GM23248 (cell line): ENCODE data around the gene CTDNEP1. TPM values are rescaled to one million over a fixed set of nuclear protein-coding genes. Genes with fewer than 3 reads are reported as not detected.
A peak's percentile ranks its signal among the peaks of the same experiment; 100 is the strongest.

Source experiments
- DNase-seq: peaks from one replicate; pipeline ENCODE4 v3.0.0-alpha.2; 2015
- H2AFZ ChIP-seq: fragments of 200-600 bp; sonication (generic); 2 replicates; pipeline ENCODE4 v1.6.1; 2016; ENCODE audit warnings: antibody characterized with exemption
- H3F3A ChIP-seq: fragments of 200-600 bp; sonication (generic); 2 replicates; pipeline ENCODE4 v1.6.1; 2016; ENCODE audit warnings: mild to moderate bottlenecking, antibody characterized with exemption, mixed run types; ENCODE audit not compliant: insufficient read depth
- H3K27ac ChIP-seq: fragments of 200-600 bp; sonication (generic); 2 replicates; pipeline ENCODE4 v1.5.1; 2016; ENCODE audit warnings: mild to moderate bottlenecking
- H3K27me3 ChIP-seq: fragments of 200-600 bp; sonication (generic); replicated peaks from 2 replicates; pipeline ENCODE4 v1.6.1; 2016; ENCODE audit warnings: mild to moderate bottlenecking; ENCODE audit not compliant: insufficient read depth
- H3K36me3 ChIP-seq: fragments of 200-600 bp; sonication (generic); 2 replicates; pipeline ENCODE4 v1.6.1; 2016; ENCODE audit warnings: low read depth, mild to moderate bottlenecking
- H3K4me1 ChIP-seq: fragments of 200-600 bp; sonication (generic); 2 replicates; pipeline ENCODE4 v1.6.1; 2016; ENCODE audit warnings: mild to moderate bottlenecking; ENCODE audit not compliant: insufficient read depth
- H3K4me2 ChIP-seq: fragments of 200-600 bp; sonication (generic); one replicate; pipeline ENCODE4 v1.6.1; 2016; ENCODE audit warnings: mild to moderate bottlenecking; ENCODE audit not compliant: unreplicated experiment
- H3K4me3 ChIP-seq: fragments of 200-600 bp; sonication (generic); 2 replicates; pipeline ENCODE4 v1.5.1; 2016; ENCODE audit warnings: mild to moderate bottlenecking
- H3K79me2 ChIP-seq: fragments of 200-600 bp; sonication (generic); 2 replicates; pipeline ENCODE4 v1.6.1; 2016; ENCODE audit warnings: mild to moderate bottlenecking; ENCODE audit not compliant: insufficient read depth
- H3K9ac ChIP-seq: fragments of 200-600 bp; sonication (generic); 2 replicates; pipeline ENCODE4 v1.6.1; 2016; ENCODE audit warnings: mild to moderate bottlenecking
- H3K9me2 ChIP-seq: fragments of 200-600 bp; sonication (generic); 2 replicates; pipeline ENCODE4 v1.6.1; 2016; ENCODE audit warnings: mixed run types, mild to moderate bottlenecking, moderate library complexity; ENCODE audit not compliant: insufficient read depth
- H3K9me3 ChIP-seq: fragments of 200-600 bp; sonication (generic); one replicate; pipeline ENCODE4 v1.6.1; 2017; ENCODE audit warnings: low read depth
- H4K20me1 ChIP-seq: fragments of 200-600 bp; sonication (generic); 2 replicates; pipeline ENCODE4 v1.6.0; 2016; ENCODE audit not compliant: insufficient read depth
- EZH2 ChIP-seq: fragments of 200-600 bp; sonication (generic); IDR thresholded peaks from 2 replicates; pipeline ENCODE4 v1.6.1; 2018; ENCODE audit warnings: antibody characterized with exemption, mild to moderate bottlenecking; ENCODE audit not compliant: insufficient read depth, poor library complexity, severe bottlenecking
- EZH2phosphoT487 ChIP-seq: fragments of 200-600 bp; sonication (generic); IDR thresholded peaks from 2 replicates; pipeline ENCODE4 v1.6.1; 2018; ENCODE audit warnings: antibody characterized with exemption, moderate library complexity, mild to moderate bottlenecking, low read depth; ENCODE audit not compliant: insufficient read depth
- WGBS, 2 experiments: methylation state at CpG; one replicate each; pipeline ENCODE4 v1.1.6; 2015 to 2017; ENCODE audit warnings: low lambda C conversion rate in 2 of 2, low coverage in 1 of 2; ENCODE audit errors: missing lambda C conversion rate in 2 of 2; 5-methylcytosine and 5-hydroxymethylcytosine counted together
- in situ Hi-C: fragments of 300-500 bp; cut with MboI; formaldehyde crosslinking; loops from 2 replicates; pipeline ENCODE4 v1.15.0; 2020
- polyA plus RNA-seq: library from polyadenylated mRNA; unstranded; fragments of >200 nt; fragmentation: Nextera tagmentation; extraction: Ambion mirVana; gene quantifications from 2 replicates; pipeline ENCODE4 v1.2.1, GENCODE V29; 2016
- total RNA-seq: library from RNA; depleted of rRNA; stranded (reverse); fragments of >200 nt; shearing (Covaris generic); gene quantifications from 2 replicates; pipeline ENCODE4 v1.2.3, GENCODE V29; 2014

The CTDNEP1 gene
- total and polyA plus RNA-seq, 2 experiments from 2014 or later: 30.0 to 38.9 TPM

DNA sequence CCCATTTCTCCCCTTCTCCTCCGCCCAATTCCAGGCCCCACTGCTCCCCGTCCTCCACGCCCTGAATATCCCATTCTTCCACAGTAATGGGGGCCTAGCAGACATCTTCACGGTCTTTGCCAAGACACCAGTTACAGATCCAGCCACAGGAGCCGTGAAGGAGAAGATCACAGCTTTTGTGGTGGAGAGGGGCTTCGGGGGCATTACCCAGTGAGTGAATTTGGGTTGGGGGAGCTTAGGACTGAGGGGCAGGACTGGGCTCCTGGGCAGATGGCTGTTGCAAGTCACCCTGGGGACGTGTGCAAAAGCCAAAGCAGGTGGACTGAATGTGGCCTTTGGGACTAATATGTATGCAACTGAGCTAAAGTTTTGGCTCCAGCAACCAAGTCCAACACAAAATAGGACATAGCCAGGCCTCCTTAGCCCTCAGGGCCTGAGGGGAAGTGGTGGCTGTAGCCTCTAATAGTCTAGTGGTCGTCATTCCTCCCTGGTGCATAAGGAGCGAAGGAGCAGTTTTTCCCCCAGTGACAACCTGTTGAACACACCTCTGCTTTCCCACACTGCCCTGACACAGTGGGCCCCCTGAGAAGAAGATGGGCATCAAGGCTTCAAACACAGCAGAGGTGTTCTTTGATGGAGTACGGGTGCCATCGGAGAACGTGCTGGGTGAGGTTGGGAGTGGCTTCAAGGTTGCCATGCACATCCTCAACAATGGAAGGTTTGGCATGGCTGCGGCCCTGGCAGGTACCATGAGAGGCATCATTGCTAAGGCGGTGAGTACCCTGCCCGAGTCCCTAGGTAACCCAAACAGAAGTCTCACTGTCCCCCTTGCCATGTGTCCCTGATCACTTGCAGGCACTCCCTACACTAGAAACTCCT, 29.2 kb downstream of the CTDNEP1 start:
- in situ Hi-C loops: no loop called here
- Histone ChIP-seq H3K9me3 (no peaks in the 10 kb centered on the region), H4K20me1 (no peaks in the 10 kb centered on the region), H3K79me2 (peaks cover 36% of the 10 kb centered on the region), H3K36me3 (peaks cover 21% of the 10 kb centered on the region; the same call in 1 of the 2 replicates), H3K4me2 (no peak overlapping the region), H3K4me1 (peaks cover 15% of the 10 kb centered on the region; the same call in 1 of the 2 replicates), H2AFZ (no peak overlapping the region), H3K27ac (no peak overlapping the region), H3K27me3 (no peaks in the 10 kb centered on the region), H3K4me3 (no peak overlapping the region), H3K9me2 (no peaks in the 10 kb centered on the region), H3K9ac (peak overlapping the region; percentile 91; the same call in 1 of the 2 replicates), H3F3A (peaks cover 21% of the 10 kb centered on the region; the same call in 1 of the 2 replicates)
- DNase-seq: no peak
- TF ChIP-seq EZH2phosphoT487 (no peak), EZH2 (no peak)
- 76 to 80% methylated on average over 15 of the region's 15 CpGs for WGBS, 2 experiments

DNA sequence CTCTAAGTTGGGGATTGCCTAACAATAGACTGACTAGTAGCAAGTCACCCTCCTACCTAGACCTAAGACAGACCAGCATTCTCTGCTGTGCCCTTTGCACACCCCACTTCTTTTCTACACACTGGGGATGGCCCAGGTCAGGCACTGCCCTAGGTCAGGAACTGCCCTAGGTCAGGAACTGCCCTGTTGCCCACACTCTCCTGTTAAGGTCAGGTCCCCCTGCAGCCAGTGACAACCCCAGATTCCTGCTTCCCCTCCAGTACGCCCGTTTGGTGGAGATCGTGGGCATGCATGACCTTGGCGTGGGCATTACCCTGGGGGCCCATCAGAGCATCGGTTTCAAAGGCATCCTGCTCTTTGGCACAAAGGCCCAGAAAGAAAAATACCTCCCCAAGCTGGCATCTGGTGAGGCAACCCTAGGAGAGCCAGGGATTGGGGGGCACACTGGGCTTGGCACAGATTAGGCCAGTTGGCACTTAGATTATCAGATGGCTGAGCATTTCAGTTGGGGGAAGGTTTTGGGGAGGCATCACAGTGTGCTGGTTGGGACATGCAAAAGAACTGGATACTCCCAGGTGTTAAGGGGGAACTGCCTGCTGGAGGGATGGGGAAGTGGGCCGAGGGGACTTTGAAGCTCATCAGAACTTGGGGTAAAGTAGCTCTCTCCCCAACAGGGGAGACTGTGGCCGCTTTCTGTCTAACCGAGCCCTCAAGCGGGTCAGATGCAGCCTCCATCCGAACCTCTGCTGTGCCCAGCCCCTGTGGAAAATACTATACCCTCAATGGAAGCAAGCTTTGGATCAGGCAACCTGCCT, 30.0 kb downstream of the CTDNEP1 start:
- 65% methylated on average over 10 of the region's 10 CpGs for WGBS, 2 experiments
- peak overlapping the region; percentile 81 for H3K4me3 ChIP-seq

DNA sequence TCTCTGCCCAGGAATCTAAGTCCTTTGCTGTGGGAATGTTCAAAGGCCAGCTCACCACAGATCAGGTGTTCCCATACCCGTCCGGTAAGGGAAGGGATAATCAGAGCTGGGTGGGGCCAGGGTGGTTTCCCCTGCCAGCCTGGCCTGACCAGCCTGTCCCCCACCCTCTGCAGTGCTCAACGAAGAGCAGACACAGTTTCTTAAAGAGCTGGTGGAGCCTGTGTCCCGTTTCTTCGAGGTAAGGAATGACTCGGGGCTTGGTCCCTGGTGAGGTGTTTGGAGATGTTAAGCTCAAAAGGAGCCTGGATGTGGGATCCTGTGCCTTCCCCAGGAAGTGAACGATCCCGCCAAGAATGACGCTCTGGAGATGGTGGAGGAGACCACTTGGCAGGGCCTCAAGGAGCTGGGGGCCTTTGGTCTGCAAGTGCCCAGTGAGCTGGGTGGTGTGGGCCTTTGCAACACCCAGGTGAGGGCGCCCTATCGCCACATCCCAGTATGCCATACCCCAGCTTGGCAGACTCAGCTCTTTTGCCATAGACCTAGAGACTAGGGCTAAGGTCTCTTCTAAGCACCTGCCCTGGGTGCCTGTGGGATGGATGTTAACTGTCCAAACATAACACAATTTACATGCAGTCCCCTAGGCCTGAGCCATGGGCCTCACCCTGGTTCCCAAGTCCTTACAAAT, 30.8 kb downstream of the CTDNEP1 start:
- peak overlapping the region; percentile 91 for H3K4me2 ChIP-seq
- H2AFZ ChIP-seq: no peak overlapping the region
- H3K4me1 ChIP-seq: peaks cover 24% of the 10 kb centered on the region
- in situ Hi-C loops: no loop called here
- H3K9me3 ChIP-seq: no peaks in the 10 kb centered on the region
- H3K36me3 ChIP-seq: peaks cover 21% of the 10 kb centered on the region; the same call in 1 of the 2 replicates
- 10 to 21% methylated on average over 11 of the region's 11 CpGs for WGBS, 2 experiments
- peaks cover 49% of the 10 kb centered on the region for H3K79me2 ChIP-seq
- TF ChIP-seq EZH2phosphoT487: no peak
- TF ChIP-seq EZH2: no peak
- H3K4me3 ChIP-seq: peak overlapping the region; percentile 81
- no peaks in the 10 kb centered on the region for H3K27me3 ChIP-seq
- H3K9ac ChIP-seq: peak overlapping the region; percentile 91
- H4K20me1 ChIP-seq: no peaks in the 10 kb centered on the region
- DNase-seq: peak; percentile 80
- H3F3A ChIP-seq: peaks cover 29% of the 10 kb centered on the region; the same call in 1 of the 2 replicates
- no peaks in the 10 kb centered on the region for H3K9me2 ChIP-seq
- H3K27ac ChIP-seq: peak overlapping the region; percentile 86

More for the DNA sequence above, 30.0 kb downstream of the CTDNEP1 start:
- Histone ChIP-seq H3K4me1 (peaks cover 18% of the 10 kb centered on the region; the same call in 1 of the 2 replicates), H3F3A (peaks cover 23% of the 10 kb centered on the region; the same call in 1 of the 2 replicates), H3K27me3 (no peaks in the 10 kb centered on the region), H3K9ac (peak overlapping the region; percentile 91; the same call in 1 of the 2 replicates), H4K20me1 (no peaks in the 10 kb centered on the region), H3K9me2 (no peaks in the 10 kb centered on the region), H3K36me3 (peaks cover 21% of the 10 kb centered on the region; the same call in 1 of the 2 replicates), H3K9me3 (no peaks in the 10 kb centered on the region), H3K27ac (peak overlapping the region; percentile 86), H3K79me2 (peaks cover 42% of the 10 kb centered on the region), H2AFZ (no peak overlapping the region), H3K4me2 (peak overlapping the region; percentile 91)
- in situ Hi-C loops: no loop called here
- DNase-seq: no peak
- TF ChIP-seq EZH2phosphoT487 (no peak), EZH2 (no peak)
